GM18511 (cell line): ENCODE results near the gene DDX39A.
"Not testable (repeated sequence)": the region's sequence is repeated elsewhere in the genome, so short reads cannot be mapped to it uniquely, and the experiment has no call there.

Experiments used
- ATAC-seq: cut with Tn5 transposase; IDR thresholded peaks from one replicate; pipeline ENCODE4 v1.9.1; 2021; ENCODE audit warnings: mild to moderate bottlenecking, moderate library complexity; ENCODE audit not compliant: unreplicated experiment

The DDX39A gene

DNA sequence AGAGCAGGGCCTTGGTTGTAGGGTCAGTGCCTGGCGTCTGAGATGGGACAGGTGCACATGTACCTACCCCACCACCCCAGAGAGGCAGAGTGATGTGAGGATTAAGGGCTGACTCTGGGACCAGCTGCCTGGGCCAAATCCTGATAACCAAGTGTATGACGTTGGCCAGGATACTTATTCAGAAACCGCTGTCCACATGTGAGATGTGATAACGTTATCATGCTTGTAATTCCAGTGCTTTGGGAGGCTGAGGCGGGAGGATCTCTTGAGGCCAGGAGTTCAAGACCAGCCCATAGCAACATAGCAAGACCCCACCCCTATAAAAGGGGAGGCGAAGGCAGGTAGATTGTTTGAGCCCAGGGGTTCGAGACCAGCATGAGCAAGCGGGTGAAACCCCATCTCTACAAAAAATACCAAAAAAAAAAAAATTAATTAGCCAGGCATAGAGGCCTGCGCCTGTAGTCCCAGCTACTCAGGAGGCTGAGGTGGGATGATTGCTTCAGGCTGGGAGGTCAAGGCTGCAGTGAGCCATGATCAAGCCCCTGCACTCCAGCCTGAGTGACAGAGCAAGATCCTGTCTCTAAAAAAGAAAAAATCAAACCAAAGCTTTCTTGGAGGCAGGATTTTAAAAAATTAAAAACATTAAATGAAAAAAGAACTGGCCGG lies 27.9 kb downstream of the DDX39A start:
- no peak for ATAC-seq

GRCh38 chr19:14390548-14390947 lies 28.6 kb downstream of the DDX39A start:
- ATAC-seq = no peak

DNA sequence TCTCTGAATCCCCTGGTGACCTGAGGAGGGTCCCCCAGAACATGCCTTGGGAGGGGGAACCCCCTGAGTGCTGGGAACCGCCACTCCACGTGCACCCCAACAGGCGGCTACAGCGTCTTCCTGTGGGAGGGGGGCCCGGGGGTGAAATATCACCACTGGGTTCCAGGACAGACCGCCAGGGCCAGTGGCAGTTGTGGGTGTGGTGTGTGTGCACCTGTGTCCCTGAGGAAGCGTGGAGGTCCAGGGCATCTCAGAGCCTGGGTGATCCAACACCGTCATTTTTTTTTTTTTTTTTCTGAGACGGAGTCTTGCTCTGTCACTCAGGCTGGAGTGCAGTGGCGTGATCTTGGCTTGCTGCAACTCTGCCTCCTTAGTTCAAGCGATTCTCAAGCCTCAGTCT lies 33.6 kb downstream of the DDX39A start:
- ATAC-seq = no peak

GRCh38 chr19:14383661-14384555 lies 35.2 kb downstream of the DDX39A start:
- no peak for ATAC-seq

DNA sequence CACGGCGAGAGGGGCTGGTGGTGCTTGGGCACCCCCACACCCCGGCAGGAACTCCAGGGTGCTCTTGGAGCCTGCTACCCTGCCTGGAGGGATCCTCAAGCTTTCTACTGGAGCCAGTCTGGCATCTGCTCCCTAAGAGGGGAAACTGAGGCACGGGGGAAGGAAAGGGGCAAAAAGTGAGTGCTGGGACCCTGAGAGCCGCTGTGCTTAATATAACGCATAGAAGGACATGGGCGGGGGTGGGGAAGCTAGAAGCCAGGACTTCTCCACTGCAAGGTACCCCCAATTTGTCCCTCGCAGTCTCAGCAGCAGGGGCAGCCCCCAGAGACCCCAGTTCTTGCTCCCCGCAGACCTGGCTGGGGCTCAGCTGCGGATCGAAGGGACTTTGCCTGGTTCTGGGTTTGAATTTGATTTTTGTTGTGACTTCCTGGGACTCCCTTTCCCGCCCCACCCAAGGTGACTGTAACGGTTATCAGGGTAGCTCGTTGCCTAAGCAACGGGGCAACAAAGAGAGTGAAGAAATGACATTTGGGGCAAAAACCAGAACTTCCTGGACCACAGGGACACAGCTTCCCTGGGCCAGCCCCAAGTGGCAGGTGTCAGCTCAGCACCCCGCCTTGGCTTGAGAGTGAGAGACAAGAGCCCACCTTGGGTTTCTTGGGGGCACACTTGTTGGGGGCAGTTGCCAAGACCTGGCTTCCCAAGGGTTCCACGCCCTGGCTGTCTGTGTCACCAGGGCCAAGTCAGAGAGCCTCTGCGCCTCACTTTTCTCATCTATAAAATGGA lies 37.3 kb downstream of the DDX39A start:
- ATAC-seq = no peak

DNA sequence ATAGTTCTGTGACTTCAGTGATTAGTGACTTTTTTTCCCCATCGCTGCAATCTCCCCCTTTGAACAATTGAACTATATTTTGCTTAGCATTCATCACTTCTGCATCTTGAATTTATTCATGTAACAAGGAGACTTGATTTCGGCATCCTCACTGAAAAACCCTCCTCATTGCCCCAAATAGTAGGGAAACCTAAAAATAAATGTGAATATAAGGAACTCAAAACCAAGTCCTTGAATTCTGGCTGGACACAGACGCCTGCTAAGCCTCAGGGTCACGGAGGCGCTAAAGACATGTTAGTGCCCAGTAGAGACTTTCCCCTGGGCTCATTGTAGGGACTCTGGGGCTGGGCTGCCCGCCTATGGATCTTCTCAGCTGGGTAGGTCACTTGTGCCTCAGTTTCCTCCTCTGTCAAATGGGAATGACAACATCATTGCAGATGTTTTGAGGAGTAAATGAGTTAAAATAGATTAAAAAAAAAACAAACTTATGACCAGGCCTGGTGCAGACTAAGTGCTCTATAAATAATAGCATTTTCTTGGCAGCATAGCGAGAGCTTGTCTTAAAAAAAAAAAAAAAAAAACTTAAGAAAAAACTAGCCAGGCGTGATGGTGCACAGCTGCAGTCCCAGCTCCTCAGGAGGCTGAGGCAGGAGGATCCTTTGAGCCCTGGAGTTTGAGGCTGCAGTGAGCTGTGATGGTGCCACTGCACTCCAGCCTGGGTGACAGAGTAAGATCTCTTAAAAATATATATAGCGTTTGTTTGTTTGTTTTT lies 39.7 kb downstream of the DDX39A start:
- ATAC-seq = no peak

GRCh38 chr19:14378890-14379289 lies 40.3 kb downstream of the DDX39A start:
- ATAC-seq = no peak

DNA sequence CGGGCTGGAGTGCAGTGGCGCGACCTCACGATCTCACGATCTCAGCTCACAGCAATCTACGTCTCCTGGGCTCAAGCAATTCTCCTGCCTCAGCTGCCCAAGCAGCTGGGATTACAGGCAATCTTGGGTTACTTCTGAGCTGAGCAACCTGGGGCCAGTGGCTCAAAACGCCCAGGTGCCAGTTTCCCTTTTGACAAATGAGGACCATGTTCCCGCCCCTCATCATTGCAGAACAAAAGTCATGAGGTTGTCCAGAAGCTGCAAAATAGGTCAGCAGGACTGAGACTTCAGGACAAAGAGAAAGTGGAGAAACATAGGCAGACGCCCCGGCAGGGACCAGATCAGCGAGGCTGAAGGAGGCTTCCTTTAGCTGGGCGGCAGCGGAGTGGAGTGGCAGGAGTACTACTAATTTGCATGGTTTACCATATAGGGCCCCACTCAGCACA lies 41.2 kb downstream of the DDX39A start:
- no peak for ATAC-seq

GRCh38 chr19:14375582-14376291 lies 43.4 kb downstream of the DDX39A start:
- ATAC-seq = no peak

DNA sequence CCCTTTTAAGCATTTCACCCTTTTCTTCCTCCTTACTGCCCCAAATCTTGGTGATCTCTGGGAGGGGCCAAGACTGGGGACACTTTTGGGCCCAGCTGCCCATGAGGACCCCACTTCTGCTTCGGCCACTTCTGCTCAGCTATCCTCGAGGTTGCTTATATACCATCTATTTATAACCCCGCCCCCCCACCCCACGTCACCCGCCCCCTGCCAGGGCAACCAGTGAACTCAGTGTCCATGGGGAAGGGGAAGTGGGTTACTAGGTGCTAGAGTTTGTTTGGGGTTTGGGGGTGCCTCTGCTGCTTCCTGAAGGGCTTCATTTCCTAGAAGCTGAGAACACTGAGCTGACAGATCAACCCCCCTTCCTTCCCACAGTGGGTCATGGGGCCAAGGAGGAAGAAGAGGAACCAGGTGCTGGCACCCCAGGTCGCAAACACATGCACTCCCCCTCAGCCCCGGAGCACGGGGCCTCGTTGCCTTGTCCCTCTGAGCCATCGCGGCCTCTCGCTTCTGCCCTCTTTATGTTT lies 44.0 kb downstream of the DDX39A start:
- no peak for ATAC-seq

GRCh38 chr19:14374313-14374712 lies 44.8 kb downstream of the DDX39A start:
- not testable (repeated sequence) for ATAC-seq

DNA sequence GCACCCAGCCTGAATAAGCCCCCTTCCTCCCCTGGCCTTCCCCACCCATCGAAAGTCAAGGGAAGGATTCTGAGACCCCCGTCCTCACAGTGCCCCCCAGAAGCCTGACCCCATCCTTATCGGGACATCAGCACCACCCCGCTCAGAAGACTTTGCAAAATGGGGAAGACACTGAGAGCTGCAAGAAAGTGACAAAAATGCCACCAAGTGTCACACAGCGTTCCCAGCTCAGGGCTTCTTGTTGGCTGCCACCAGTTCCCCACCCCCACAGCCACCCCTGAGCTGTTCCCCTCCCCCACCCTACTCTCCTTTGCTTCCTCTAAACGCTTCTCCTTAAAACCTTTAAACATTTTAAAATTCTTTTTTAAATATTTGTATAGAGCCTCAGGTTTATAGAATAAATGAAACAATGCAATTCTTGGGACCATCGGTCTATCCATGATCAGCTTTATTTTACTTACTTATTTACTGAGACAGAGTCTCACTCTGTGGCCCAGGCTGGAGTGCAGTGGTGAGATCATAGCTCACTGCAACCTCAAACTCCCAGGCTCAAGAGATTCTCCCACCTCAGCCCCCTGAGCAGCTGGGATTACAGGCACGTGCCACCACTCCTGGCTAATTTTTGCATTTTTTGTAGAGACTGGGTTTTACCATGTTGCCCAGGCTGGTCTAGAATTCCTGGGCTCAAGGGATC lies 46.6 kb downstream of the DDX39A start:
- not testable (repeated sequence) for ATAC-seq

DNA sequence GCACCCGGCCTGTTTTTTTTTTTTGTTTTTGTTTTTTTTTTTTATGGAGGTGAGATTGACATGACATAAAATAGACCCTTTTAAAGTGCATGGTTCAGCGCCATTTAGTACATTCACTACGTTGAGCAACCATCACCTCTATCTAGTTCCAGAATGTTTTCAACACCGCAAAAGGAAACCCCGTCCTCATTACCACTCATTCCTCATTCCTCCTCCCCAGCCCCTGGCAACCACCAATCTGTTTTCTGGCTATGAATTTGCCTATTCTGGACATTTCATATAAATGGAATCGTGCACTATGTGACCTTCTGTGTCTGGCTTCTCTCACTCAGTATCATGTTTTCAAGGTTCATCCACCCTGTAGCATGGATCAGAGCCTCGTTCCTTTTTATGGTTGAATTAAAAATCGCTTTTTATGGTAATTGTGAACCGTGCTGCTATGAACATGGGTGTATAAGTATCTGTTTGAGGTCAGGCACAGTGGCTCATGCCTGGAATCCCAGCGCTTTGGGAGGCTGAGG lies 47.8 kb downstream of the DDX39A start:
- no peak for ATAC-seq

DNA sequence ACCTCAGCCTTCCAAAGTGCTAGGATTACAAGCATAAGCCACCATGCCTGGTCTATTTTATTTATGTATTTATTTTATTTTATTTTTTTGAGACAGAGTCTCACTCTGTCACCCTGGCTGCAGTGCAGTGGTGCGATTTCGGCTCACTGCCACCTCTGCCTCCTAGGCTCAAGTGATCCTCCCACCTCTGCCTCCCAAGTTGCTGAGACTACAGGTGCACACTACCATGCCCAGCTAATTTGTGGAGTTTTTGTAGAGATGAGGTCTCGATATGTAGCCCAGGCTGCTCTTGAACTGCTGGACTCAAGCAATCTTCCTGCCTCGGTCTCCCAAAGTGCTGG lies 48.2 kb downstream of the DDX39A start:
- ATAC-seq = no peak

GRCh38 chr19:14370169-14370939 lies 48.8 kb downstream of the DDX39A start:
- ATAC-seq = no peak

DNA sequence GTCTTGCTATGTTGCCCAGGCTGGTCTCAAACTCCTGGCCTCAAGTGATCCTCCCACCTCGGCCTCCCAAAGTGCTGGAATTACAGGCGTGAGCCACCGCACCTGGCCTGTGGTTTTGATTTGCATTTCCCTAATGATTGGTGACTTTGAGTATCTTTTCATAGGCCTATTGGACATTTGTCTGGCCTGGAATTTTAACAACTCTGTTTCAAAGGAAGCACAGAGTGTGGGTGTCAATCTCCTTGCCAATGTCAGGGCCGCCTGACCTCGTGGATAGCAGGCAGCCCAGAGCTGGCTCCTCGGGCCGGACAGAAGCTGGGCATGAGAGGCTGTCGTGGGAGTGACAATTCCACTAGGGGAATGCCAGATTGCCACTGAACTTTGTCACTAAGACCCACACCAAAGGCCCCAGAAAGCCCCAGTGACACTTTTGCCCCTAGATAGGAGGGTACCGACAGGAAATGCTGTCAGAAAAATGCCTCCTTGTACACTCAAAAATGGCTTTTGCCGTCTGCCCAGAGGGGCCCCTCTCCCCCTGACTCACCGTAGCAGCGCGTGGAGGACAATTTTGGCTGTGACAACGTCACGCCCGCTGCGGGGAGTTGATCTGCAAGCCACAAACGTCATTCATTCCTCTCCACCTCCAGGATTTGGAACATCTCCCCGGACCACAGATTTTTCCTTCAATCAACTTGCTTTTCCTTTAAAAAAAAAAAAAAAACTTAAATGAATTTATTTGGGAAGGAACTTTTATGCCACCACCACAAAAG lies 49.6 kb downstream of the DDX39A start:
- no peak for ATAC-seq

DNA sequence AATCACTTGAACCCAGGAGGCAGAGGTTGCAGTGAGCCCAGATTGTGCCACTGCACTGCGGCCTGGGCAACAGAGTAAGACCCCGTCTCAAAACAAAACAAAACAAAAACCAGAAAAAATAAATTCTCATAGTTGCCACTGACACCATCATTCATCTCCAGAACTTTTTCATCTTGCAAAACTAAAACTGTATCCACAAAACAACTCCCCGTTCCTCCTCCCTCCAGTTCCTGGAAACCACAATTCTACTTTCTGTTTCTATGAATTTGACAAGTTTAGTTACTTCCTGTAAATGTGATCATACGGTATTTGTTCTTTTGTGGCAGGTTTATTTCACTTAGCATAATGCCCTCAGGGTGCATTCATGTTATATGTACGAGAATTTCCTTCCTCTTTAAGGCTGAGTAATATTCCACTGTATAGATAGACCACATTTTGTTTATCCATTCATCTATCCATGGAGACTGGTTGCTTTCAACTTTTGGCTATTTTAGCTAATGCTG lies 51.1 kb downstream of the DDX39A start:
- no peak for ATAC-seq
